ENCODE data around the gene EPN1.
"Not testable (repeated sequence)": the region's sequence is repeated elsewhere in the genome, so short reads cannot be mapped to it uniquely, and the experiment has no call there.

The EPN1 gene

DNA sequence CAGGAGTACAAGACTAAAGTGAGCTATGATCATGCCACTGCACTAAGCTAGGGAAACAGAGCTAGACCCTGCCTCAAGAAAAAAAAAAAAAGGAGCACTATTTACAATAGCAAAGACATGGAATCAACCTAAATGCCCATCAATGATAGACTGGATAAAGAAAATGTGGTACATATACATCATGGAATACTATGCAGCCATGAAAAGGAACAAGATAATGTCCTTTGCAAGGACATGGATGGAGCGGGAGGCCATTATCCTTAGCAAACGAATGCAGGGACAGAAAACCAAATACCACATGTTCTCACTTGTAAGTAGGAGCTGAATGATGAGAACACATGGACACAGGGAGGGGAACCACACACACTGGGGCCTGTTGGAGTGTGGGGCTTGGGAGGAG is 55.4 kb downstream of the EPN1 start:
- DNase-seq: not testable (repeated sequence)

DNA sequence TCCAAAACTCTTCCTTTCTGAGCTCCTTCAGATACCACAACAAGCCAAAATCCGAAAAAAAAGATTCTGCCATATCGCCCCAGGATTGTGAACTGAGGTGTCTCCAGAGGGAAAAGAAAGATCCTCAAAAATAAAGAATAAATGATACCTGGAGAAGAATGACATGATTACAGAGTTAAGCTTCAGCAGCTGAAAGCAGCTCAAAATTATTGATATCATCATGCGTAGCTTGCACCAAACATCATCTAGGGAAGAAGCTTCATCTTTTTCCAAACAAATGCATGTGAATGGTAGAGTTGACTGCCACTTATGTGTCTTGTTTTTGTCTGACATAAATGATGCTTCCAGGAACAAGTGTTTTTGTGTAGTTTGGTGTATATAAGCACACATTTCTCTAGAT is 63.3 kb downstream of the EPN1 start, which contains the start of gene NLRP9:
TSS of gene NLRP9 (minus strand) at position 101 of the 400 bp plus-strand sequence. CDS start at position 73, 28 bp downstream.
- no peak for DNase-seq

DNA sequence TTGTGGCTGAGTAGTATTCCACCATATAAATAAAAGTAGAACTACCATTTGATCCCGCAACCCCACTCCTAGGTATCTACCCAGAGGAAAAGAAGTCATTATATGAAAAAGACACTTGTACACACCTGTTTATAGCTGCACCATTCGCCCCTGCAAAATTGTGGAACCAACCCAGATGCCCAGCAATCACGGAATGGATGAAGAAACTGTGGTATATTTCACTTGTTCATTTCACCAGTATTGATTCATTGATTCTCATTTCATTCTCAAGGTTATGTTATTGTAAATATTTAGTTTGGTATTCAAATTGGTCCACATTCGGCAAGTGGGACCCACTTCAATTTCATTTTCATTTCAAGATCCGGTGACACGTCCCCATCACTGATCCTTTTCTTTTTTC is 75.7 kb downstream of the EPN1 start:
- no peak for DNase-seq

DNA sequence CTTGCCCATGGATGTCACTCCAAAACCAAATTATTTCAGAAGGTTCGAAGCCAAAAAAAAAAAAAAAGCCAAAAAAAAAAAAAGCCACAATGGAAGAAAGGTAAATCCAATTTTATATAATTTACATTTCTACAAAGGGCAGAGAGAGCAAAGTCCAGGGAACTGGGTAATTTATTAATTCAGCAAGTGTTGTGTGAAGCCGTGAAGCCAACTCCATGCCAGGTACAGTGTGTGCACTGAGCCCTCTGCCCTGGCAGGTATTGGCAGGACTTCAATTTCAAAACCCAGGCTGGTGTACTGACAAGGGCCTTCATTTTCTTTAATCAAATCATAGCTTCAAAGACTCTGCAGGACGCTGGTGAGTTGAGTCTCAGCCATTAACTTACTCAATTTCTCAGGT is 78.4 kb downstream of the EPN1 start:
- no peak for DNase-seq

DNA sequence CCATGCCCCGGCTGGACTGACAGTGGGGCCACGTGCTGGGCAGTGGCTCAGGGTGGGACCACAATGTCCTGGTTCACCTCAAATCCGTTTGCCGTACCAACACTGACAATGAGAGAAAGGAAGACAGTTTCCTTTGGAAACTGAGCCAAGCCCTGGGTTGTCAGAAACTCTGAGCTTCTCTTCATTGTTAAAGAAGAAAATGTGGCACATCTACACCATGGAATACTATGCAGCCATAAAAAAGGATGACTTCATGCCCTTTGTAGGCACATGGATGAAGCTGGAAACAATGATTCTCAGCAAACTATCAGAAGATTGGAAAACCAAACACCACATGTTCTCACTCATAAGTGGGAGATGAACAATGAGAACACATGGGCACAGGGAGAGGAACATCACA is 81.8 kb downstream of the EPN1 start:
- not testable (repeated sequence) for DNase-seq

DNA sequence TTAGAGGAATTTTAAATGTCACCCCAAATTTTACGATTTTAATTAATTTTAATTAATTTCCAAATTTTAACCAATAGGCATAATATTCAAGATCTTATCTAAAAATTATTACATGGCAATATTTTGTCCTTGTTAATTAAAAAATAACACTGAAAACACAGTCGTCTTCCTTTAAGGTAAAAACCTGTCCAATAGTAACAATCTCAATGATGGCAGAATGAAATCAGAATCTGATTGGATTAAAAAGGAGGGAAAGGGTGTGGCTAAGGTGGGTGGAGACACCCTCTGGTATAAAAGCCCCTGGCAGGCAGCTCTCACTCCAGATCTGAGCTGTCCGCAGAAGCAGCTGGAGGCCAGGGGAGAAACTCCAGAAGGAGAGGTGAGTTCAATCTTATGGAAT is 83.8 kb downstream of the EPN1 start, which contains the start of gene RFPL4A:
TSS of gene RFPL4A (plus strand) at position 301 of the 400 bp plus-strand sequence. CDS start 2,704 bp downstream, outside the sequence.
- not testable (repeated sequence) for DNase-seq

All from COR-L47 (cell line).